HFF-Myc (cell line): ENCODE results near the gene SLC13A2.
"Not testable (repeated sequence)": the region's sequence is repeated elsewhere in the genome, so short reads cannot be mapped to it uniquely, and the experiment has no call there.

Source experiments
- DNase-seq: peaks from one replicate; pipeline ENCODE4 v3.0.0-alpha.2; 2011; ENCODE audit warnings: low read depth; ENCODE audit errors: extremely low read depth
- H3K4me3 ChIP-seq: replicated peaks from 2 replicates; pipeline ENCODE4 v1.5.1; 2011; ENCODE audit warnings: low read depth, mild to moderate bottlenecking, control low read depth, low read length
- CTCF ChIP-seq: IDR thresholded peaks from 2 replicates; pipeline ENCODE4 v1.5.1; 2012; ENCODE audit warnings: mild to moderate bottlenecking, low read depth, low read length, control low read depth; ENCODE audit errors: missing control alignments

SLC13A2 gene

GRCh38 chr17:28473542-28473941, at the start of gene SLC13A2:
SLC13A2 (plus strand) TSS chr17:28473644; CDS start chr17:28473713, 69 bp downstream.
- no peak for TF ChIP-seq CTCF
- DNase-seq = no peak
- no peak within 1 kb of the TSS for H3K4me3 ChIP-seq

GRCh38 chr17:28425206-28425605, 48.2 kb upstream of the SLC13A2 start:
- DNase-seq = no peak
- H3K4me3 ChIP-seq = no peak overlapping the region
- no peak for TF ChIP-seq CTCF

GRCh38 chr17:28426081-28426519, 47.3 kb upstream of the SLC13A2 start:
- TF ChIP-seq CTCF = peak; percentile 54
- DNase-seq = no peak
- H3K4me3 ChIP-seq = no peak overlapping the region

- H3K4me3 ChIP-seq = no peak overlapping the region
- no peak for TF ChIP-seq CTCF
- DNase-seq = peak; percentile 43
Measured at GRCh38 chr17:28427371-28427770, 46.1 kb upstream of the SLC13A2 start.

GRCh38 chr17:28427982-28428381, 45.5 kb upstream of the SLC13A2 start:
- not testable (repeated sequence) for DNase-seq, H3K4me3 ChIP-seq

- no peak for DNase-seq
- no peak for TF ChIP-seq CTCF
Measured at GRCh38 chr17:28433721-28434120, 39.7 kb upstream of the SLC13A2 start.

GRCh38 chr17:28434326-28434725, 39.1 kb upstream of the SLC13A2 start:
- H3K4me3 ChIP-seq, DNase-seq: not testable (repeated sequence)

More at GRCh38 chr17:28433721-28434120, 39.7 kb upstream of the SLC13A2 start:
- H3K4me3 ChIP-seq = no peak overlapping the region

GRCh38 chr17:28443901-28444638, 29.4 kb upstream of the SLC13A2 start:
- no peak for TF ChIP-seq CTCF
- no peak for DNase-seq
- H3K4me3 ChIP-seq = no peak overlapping the region
